GM12878 (cell line): ENCODE measurements around the gene FOXR2. TPM values are rescaled to one million over a fixed set of nuclear protein-coding genes. Genes with fewer than 3 reads are reported as not detected.

Experiments used
- ATAC-seq: fragments of 200-7000 bp; cut with Tn5 transposase; 3 replicates; pipeline ENCODE4 v1.9.1; 2020; ENCODE audit warnings: mild to moderate bottlenecking, moderate library complexity
- BruUV-seq: library from RNA; stranded (reverse); fragments of 400-500 nt; replicated peaks from 2 replicates; lab custom pipeline; 2021; lab: Mats Ljungman, UMichigan
- CTCF ChIA-PET: fragments of 300-600 bp; sonication (Branson Sonifier 250); formaldehyde crosslinking; extraction: SDS; loops from one replicate; lab custom pipeline; 2021; ENCODE audit warnings: inconsistent platforms; lab: Yijun Ruan, JAX
- POLR2A ChIA-PET: fragments of 350-600 bp; formaldehyde crosslinking; extraction: SDS; loops from one replicate; lab custom pipeline; 2021; ENCODE audit warnings: inconsistent platforms; lab: Charles Lee
- RAD21 ChIA-PET: fragments of 300-600 bp; sonication (Branson Sonifier 250); formaldehyde crosslinking; loops from one replicate; lab custom pipeline; 2023; ENCODE audit warnings: antibody characterized with exemption; ENCODE audit not compliant: unreplicated experiment; lab: Charles Lee
- SMC1A ChIA-PET: fragments of 300-600 bp; sonication (Branson Sonifier 250); formaldehyde crosslinking; loops from one replicate; lab custom pipeline; 2023; ENCODE audit not compliant: unreplicated experiment, uncharacterized antibody; lab: Charles Lee
- DNase-seq: peaks from one replicate; pipeline ENCODE4 v3.0.0-alpha.2; 2011; ENCODE audit warnings: low read depth, low spot score
- FAIRE-seq: peaks from 3 replicates; lab custom pipeline; 2011; peaks lifted over from hg19 to GRCh38; lab: Jason Lieb, UNC
- H2AFZ ChIP-seq: 2 replicates; pipeline ENCODE4 v1.6.0; 2011; ENCODE audit warnings: low read depth, low read length, control low read depth; ENCODE audit not compliant: control insufficient read depth
- H3K27ac ChIP-seq: 2 replicates; pipeline ENCODE4 v1.5.1; 2011; ENCODE audit warnings: control low read depth; ENCODE audit not compliant: control insufficient read depth, insufficient read depth
- H3K27me3 ChIP-seq, 2 experiments: replicated peaks in 1 of 2; 2 replicates each; pipeline versions ENCODE4 v1.6.0 to v1.6.1; 2011; ENCODE audit warnings: low read length in 1 of 2; ENCODE audit not compliant: control insufficient read depth in 2 of 2, insufficient read depth in 2 of 2
- H3K36me3 ChIP-seq, 2 experiments: 2 replicates each; pipeline ENCODE4 v1.5.1; 2011; ENCODE audit warnings: low read length in 1 of 2; ENCODE audit not compliant: control insufficient read depth in 2 of 2, insufficient read depth in 2 of 2
- H3K4me1 ChIP-seq: 2 replicates; pipeline ENCODE4 v1.6.1; 2011; ENCODE audit warnings: mild to moderate bottlenecking, low read length, moderate library complexity, mixed read lengths; ENCODE audit not compliant: control insufficient read depth, insufficient read depth
- H3K4me2 ChIP-seq: 2 replicates; pipeline ENCODE4 v1.6.0; 2011; ENCODE audit warnings: control low read depth; ENCODE audit not compliant: control insufficient read depth, insufficient read depth
- H3K4me3 ChIP-seq: fragments of 200-600 bp; sonication (generic); 2 replicates; pipeline ENCODE4 v1.5.1; 2016
- H3K79me2 ChIP-seq: 2 replicates; pipeline ENCODE4 v1.6.0; 2011; ENCODE audit warnings: low read length; ENCODE audit not compliant: control insufficient read depth, insufficient read depth
- H3K9ac ChIP-seq: 2 replicates; pipeline ENCODE4 v1.8.0; 2011; ENCODE audit warnings: low read length, control low read depth, mixed read lengths; ENCODE audit not compliant: control insufficient read depth, insufficient read depth
- H3K9me3 ChIP-seq: replicated peaks from 3 replicates; pipeline ENCODE4 v1.5.1; 2011; ENCODE audit warnings: mild to moderate bottlenecking, low read length; ENCODE audit not compliant: control insufficient read depth, insufficient read depth
- H4K20me1 ChIP-seq: 2 replicates; pipeline ENCODE4 v1.6.0; 2011; ENCODE audit not compliant: control insufficient read depth, insufficient read depth
- BACH1 ChIP-seq: fragments of 450-650 bp; IDR thresholded peaks from 2 replicates; pipeline ENCODE4 v1.6.1; 2017; ENCODE audit warnings: mild to moderate bottlenecking, borderline replicate concordance
- BCL11A ChIP-seq: IDR thresholded peaks from 2 replicates; pipeline ENCODE4 v1.6.1; 2011; ENCODE audit warnings: low read depth, low read length
- CHD2 ChIP-seq: IDR thresholded peaks from 2 replicates; pipeline ENCODE4 v1.6.1; 2011; ENCODE audit warnings: low read depth, low read length, improper control_type of control experiment, borderline replicate concordance
- IKZF2 ChIP-seq, 2 experiments: fragments of 450-650 bp; IDR thresholded peaks; 2 replicates each; pipeline ENCODE4 v1.6.1; 2017; ENCODE audit warnings: mild to moderate bottlenecking in 2 of 2, moderate library complexity in 2 of 2
- IRF4 ChIP-seq: IDR thresholded peaks from 2 replicates; pipeline ENCODE4 v1.6.1; 2011; ENCODE audit warnings: low read depth, low read length
- LARP7 ChIP-seq: fragments of 450-650 bp; IDR thresholded peaks from 2 replicates; pipeline ENCODE4 v1.6.1; 2017; ENCODE audit warnings: mild to moderate bottlenecking
- MTA2 ChIP-seq: fragments of 450-650 bp; IDR thresholded peaks from 2 replicates; pipeline ENCODE4 v1.6.1; 2016; ENCODE audit warnings: low read depth, mild to moderate bottlenecking, moderate library complexity
- NFXL1 ChIP-seq: fragments of 450-650 bp; IDR thresholded peaks from 2 replicates; pipeline ENCODE4 v1.6.1; 2017; ENCODE audit warnings: antibody characterized with exemption, mild to moderate bottlenecking, borderline replicate concordance
- PAX5 ChIP-seq: IDR thresholded peaks from 2 replicates; pipeline ENCODE4 v1.6.1; 2011; ENCODE audit warnings: low read depth, low read length, borderline replicate concordance
- PML ChIP-seq: IDR thresholded peaks from 2 replicates; pipeline ENCODE4 v1.6.1; 2012; ENCODE audit warnings: low read length, inconsistent platforms
- RUNX3 ChIP-seq: IDR thresholded peaks from 2 replicates; pipeline ENCODE4 v1.6.1; 2012; ENCODE audit warnings: low read length, inconsistent platforms
- SPI1 ChIP-seq: IDR thresholded peaks from 2 replicates; pipeline ENCODE4 v1.6.1; 2011; ENCODE audit warnings: low read depth, mild to moderate bottlenecking, low read length, moderate library complexity, borderline replicate concordance; ENCODE audit not compliant: insufficient read depth
- TCF12 ChIP-seq: IDR thresholded peaks from 2 replicates; pipeline ENCODE4 v1.6.1; 2011; ENCODE audit warnings: low read depth, mild to moderate bottlenecking, low read length
- WGBS: methylation state at CpG from one replicate; pipeline ENCODE4 v1.1.6; 2016; ENCODE audit warnings: low lambda C conversion rate; ENCODE audit not compliant: insufficient replicate concordance, insufficient coverage; ENCODE audit errors: missing lambda C conversion rate; 5-methylcytosine and 5-hydroxymethylcytosine counted together
- in situ Hi-C: fragments of 300-500 bp; cut with MboI; formaldehyde crosslinking; loops from 9 replicates; pipeline ENCODE4 v1.14.3; 2018; ENCODE audit warnings: mixed read lengths
- intact Hi-C: fragments of 100-400 bp; cut with micrococcal nuclease; formaldehyde crosslinking; loops from one replicate; pipeline ENCODE4 v1.14.2; 2022; ENCODE audit not compliant: unreplicated experiment
- polyA plus RNA-seq, 11 experiments: library from polyadenylated mRNA; depleted of rRNA in 4 of 11; unstranded in 6 of 11; stranded (reverse) in 5 of 11; fragments of >200 nt; fragmentation: Nextera tagmentation in 4 of 11; fragmentation: Illumina TruSeq in 1 of 11; extraction: Ambion mirVana in 4 of 11; extraction: Trizol in 1 of 11; gene quantifications; 1 replicate in 1 of 11; 2 replicates in 10 of 11; pipeline versions ENCODE4 v1.2.1 to v1.2.3, GENCODE V29; 2011 to 2016; ENCODE audit warnings: inconsistent platforms in 2 of 11, missing spikeins in 2 of 11, low read depth in 1 of 11
- total RNA-seq, 4 experiments: library from RNA; depleted of rRNA in 3 of 4; stranded (reverse); fragments of >200 nt in 3 of 4; fragmentation: Illumina TruSeq in 1 of 4; extraction: Trizol in 1 of 4; gene quantifications; 2 replicates each; pipeline versions ENCODE4 v1.2.1 to v1.2.3, GENCODE V29; 2013 to 2021
- TF ChIP-seq, protein P1 (sequence below), 3 experiments: IDR thresholded peaks in 2 of 3; conservative IDR thresholded peaks in 1 of 3; 2 replicates each; pipeline ENCODE4 v1.5.1; 2011; ENCODE audit warnings: low read depth in 3 of 3, low read length in 3 of 3, mild to moderate bottlenecking in 3 of 3, control low read depth in 2 of 3, moderate library complexity in 2 of 3, inconsistent platforms in 1 of 3, mixed read lengths in 1 of 3; ENCODE audit not compliant: control insufficient read depth in 2 of 3, insufficient read depth in 1 of 3; ENCODE audit errors: extremely low read depth in 1 of 3
- TF ChIP-seq, protein P2 (sequence below): fragments of 450-650 bp; IDR thresholded peaks from 2 replicates; pipeline ENCODE4 v1.6.1; 2017; ENCODE audit warnings: borderline replicate concordance

FOXR2 gene
- total and polyA plus RNA-seq, 10 of the 15 experiments (the other 5 are each of a cell fraction or from before 2014, with no cell fraction given) = not detected

DNA sequence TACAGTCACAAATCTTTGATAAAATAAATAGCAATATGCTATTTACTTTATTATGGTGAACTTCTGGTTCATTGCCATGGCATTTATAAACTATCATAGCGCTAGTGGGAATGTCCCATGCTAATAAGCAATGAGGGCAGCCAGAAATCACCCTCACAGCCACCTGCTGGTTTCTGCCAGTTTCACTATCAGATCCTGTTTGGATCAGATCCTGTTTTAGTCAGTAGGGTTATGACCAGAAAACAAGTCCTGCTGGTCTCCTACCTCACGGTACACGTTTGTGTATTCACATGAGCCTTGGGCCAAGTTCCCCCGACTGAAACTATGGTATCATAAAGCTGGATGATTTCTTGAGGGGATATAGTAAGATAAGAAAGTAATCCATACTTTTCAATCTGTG lies 17.7 kb downstream of the FOXR2 start (continued):
- TF ChIP-seq IRF4 (0 out of 2 replicates have a peak, but pooled peaks have one; percentile 52), BCL11A (0 out of 2 replicates have a peak, but pooled peaks have one; percentile 23), IKZF2 (IDR thresholded peaks at IDR 0.05) (peak in 1 of 2 experiments; percentile 45; a peak in 1 of 4 replicates), TCF12 (peak; percentile 72; the same call in 1 of the 2 replicates), SPI1 (peak; percentile 77; the same call in 1 of the 2 replicates)

DNA sequence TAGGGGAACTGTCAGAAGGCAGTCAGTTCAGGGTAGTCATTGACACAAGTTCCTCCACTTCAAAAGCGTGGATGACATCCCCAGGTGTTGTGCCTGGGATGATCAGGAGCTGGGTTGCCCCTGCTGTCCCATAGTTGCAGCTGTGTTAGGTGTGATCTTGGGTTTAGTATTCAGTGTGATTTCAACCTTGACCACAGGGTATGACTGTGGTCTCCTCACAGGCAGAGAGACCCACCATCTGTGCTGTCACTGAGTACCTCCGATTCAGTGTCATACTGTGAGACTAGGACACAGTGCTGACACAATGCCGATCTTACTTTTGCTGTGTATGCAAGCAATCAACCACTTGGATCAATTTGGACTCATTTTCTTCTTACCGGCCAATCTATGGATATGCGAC lies 25.2 kb downstream of the FOXR2 start:
- DNase-seq (no peak), FAIRE-seq (no peak), ATAC-seq (peak; percentile 53)
- in situ Hi-C loops (loop anchor here (5.0 kb wide), 1 partner anchor 259 kb away; no protein-coding TSS in a partner anchor), intact Hi-C loops (loop anchor here (10.0 kb wide), 1 partner anchor 266 kb away; no protein-coding TSS in a partner anchor)
- Histone ChIP-seq H3K27me3 (no peaks in the 10 kb centered on the region), H3K27ac (no peak overlapping the region), H3K9me3 (no peaks in the 10 kb centered on the region), H3K36me3 (no peaks in the 10 kb centered on the region), H3K4me3 (no peak overlapping the region), H2AFZ (peak overlapping the region; percentile 2), H3K4me2 (no peak overlapping the region), H4K20me1 (no peaks in the 10 kb centered on the region), H3K9ac (no peak overlapping the region), H3K79me2 (no peaks in the 10 kb centered on the region), H3K4me1 (no peaks in the 10 kb centered on the region)
- ChIA-PET CTCF (interaction anchor here (1.4 kb wide), 1 partner anchor 271 kb away, joined by 3 read pairs; no protein-coding TSS in a partner anchor), POLR2A (no interaction called here), RAD21 (no interaction called here), SMC1A (interaction anchor here (0.6 kb wide), 1 partner anchor 221 kb away, joined by 3 read pairs; no protein-coding TSS in a partner anchor)
- TF ChIP-seq BACH1 = no peak
- TF ChIP-seq PAX5 = no peak
- no peak for TF ChIP-seq CHD2
- TF ChIP-seq TCF12 = 0 out of 2 replicates have a peak, but pooled peaks have one; percentile 4
- TF ChIP-seq, protein P1, sequence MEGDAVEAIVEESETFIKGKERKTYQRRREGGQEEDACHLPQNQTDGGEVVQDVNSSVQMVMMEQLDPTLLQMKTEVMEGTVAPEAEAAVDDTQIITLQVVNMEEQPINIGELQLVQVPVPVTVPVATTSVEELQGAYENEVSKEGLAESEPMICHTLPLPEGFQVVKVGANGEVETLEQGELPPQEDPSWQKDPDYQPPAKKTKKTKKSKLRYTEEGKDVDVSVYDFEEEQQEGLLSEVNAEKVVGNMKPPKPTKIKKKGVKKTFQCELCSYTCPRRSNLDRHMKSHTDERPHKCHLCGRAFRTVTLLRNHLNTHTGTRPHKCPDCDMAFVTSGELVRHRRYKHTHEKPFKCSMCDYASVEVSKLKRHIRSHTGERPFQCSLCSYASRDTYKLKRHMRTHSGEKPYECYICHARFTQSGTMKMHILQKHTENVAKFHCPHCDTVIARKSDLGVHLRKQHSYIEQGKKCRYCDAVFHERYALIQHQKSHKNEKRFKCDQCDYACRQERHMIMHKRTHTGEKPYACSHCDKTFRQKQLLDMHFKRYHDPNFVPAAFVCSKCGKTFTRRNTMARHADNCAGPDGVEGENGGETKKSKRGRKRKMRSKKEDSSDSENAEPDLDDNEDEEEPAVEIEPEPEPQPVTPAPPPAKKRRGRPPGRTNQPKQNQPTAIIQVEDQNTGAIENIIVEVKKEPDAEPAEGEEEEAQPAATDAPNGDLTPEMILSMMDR (IDR thresholded peaks at IDR 0.05 in 2 of 3, conservative IDR thresholded peaks at IDR 0.05 in 1 of 3; ENCODE audit: control insufficient read depth in 2 of 3, extremely low read depth in 1 of 3, insufficient read depth in 1 of 3, low read depth in 3 of 3, low read length in 3 of 3) = no peak
- TF ChIP-seq RUNX3 = peak; percentile 31; the same call in 1 of the 2 replicates
- TF ChIP-seq, protein P2, sequence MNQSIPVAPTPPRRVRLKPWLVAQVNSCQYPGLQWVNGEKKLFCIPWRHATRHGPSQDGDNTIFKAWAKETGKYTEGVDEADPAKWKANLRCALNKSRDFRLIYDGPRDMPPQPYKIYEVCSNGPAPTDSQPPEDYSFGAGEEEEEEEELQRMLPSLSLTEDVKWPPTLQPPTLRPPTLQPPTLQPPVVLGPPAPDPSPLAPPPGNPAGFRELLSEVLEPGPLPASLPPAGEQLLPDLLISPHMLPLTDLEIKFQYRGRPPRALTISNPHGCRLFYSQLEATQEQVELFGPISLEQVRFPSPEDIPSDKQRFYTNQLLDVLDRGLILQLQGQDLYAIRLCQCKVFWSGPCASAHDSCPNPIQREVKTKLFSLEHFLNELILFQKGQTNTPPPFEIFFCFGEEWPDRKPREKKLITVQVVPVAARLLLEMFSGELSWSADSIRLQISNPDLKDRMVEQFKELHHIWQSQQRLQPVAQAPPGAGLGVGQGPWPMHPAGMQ = no peak
- TF ChIP-seq NFXL1 = no peak
- no peak for TF ChIP-seq LARP7
- TF ChIP-seq PML = no peak
- TF ChIP-seq MTA2 = no peak
- no TSS peak for BruUV-seq
- 70% methylated on average over 5 of the region's 5 CpGs for WGBS
